ENCODE measurements around the gene VAMP5. TPM values are rescaled to one million over a fixed set of nuclear protein-coding genes. Genes with fewer than 3 reads are reported as not detected.
"Not testable (repeated sequence)": the region's sequence is repeated elsewhere in the genome, so short reads cannot be mapped to it uniquely, and the experiment has no call there.

VAMP5 gene
- total RNA-seq, 1 donor from 2014 or later: 62.1 TPM

- no peak for ATAC-seq
- intact Hi-C loops (cut with DNase I): loop anchor here (5.0 kb wide), 1 partner anchor 33 kb away; the partner anchor contains the start of gene GGCX
- no peak for DNase-seq (ENCODE audit: missing footprints)
Observed at GRCh38 chr2:85594715-85595300, 10.6 kb downstream of the VAMP5 start.

DNA sequence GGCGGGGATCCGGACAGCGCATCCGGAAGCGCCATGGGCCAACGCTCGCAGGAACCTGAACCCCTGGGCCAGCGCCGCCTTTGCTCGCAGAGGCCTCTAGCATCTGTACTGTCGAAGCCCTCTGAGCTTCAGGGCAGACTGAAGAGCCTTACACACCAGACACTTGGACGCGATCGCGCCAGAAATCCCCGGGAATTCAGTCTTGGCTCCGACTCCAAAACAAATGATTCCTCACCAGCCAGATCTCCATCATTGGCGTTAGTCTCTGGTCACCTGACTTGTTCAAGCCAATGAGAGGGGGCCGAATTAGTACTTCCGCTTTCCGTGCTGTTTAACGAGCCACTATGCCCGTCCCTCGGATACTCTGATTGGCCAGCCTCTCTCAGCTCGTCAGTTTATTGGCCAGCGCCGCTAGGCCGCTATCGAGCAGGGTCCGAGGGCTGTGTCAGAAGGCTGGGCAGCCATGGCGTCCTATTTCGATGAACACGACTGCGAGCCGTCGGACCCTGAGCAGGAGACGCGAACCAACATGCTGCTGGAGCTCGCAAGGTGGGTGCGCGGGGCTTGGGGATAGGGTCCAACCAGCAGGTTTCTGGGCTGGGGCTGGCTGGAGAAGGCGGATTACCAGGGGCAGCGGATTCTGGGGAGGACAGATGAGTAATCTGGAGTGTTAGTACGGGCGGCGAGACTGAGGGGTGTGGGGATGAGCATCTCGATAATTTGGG lies 11.2 kb downstream of the VAMP5 start, which contains the start of gene RNF181:
RNF181 (plus strand) TSS at position 445 of the 725 bp plus-strand sequence; CDS start at position 464, 19 bp downstream.
- intact Hi-C loops (cut with DNase I): loop anchor here (5.0 kb wide), 1 partner anchor 33 kb away; the partner anchor contains the start of gene GGCX
- DNase-seq (ENCODE audit: missing footprints) (peak; percentile 97), ATAC-seq (peak; percentile 97)

- ATAC-seq: no peak
- intact Hi-C loops (cut with DNase I): loop anchor here (5.0 kb wide), 1 partner anchor 34 kb away; the partner anchor contains the start of gene GGCX
Observed at GRCh38 chr2:85596026-85596333, 11.7 kb downstream of the VAMP5 start.

GRCh38 chr2:85596486-85597143 lies 12.4 kb downstream of the VAMP5 start:
- ATAC-seq (no peak), DNase-seq (ENCODE audit: missing footprints) (no peak)
- intact Hi-C loops (cut with DNase I): loop anchor here (5.0 kb wide), 1 partner anchor 34 kb away; the partner anchor contains the start of gene GGCX

More at GRCh38 chr2:85596026-85596333, 11.7 kb downstream of the VAMP5 start:
- no peak for DNase-seq (ENCODE audit: missing footprints)

DNA sequence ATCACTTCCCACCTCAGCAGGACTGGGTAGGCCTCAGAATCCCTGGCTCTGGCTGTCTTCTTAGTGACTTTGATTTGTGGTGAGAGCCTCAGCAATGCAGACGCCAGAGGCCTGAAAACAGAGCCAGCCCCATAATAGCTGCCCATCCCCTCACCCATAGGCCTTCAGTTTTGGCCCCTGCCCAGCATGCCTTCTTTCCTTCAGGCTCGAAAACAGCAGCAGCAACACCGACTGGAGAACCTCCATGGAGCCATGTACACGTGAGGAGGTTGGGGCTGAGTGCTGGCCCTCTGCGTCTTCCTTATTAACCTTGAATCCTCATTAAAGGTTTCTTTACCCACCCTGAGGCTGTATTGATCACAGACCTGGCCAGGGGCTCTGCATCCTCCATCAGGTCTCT lies 13.0 kb downstream of the VAMP5 start:
- ATAC-seq: no peak
- DNase-seq (ENCODE audit: missing footprints): no peak
- intact Hi-C loops (cut with DNase I): loop anchor here (5.0 kb wide), 1 partner anchor 35 kb away; the partner anchor contains the start of gene GGCX

- DNase-seq (ENCODE audit: missing footprints): no peak
- ATAC-seq: no peak
- intact Hi-C loops (cut with DNase I): loop anchor here (5.0 kb wide), 1 partner anchor 36 kb away; the partner anchor contains the start of gene GGCX
Observed at GRCh38 chr2:85598594-85599340, 14.5 kb downstream of the VAMP5 start.

- no peak for DNase-seq (ENCODE audit: missing footprints)
- intact Hi-C loops (cut with DNase I): loop anchor here (5.0 kb wide), 1 partner anchor 37 kb away; the partner anchor contains the start of gene GGCX
- ATAC-seq: no peak
Observed at GRCh38 chr2:85599468-85600234, 15.4 kb downstream of the VAMP5 start.

DNA sequence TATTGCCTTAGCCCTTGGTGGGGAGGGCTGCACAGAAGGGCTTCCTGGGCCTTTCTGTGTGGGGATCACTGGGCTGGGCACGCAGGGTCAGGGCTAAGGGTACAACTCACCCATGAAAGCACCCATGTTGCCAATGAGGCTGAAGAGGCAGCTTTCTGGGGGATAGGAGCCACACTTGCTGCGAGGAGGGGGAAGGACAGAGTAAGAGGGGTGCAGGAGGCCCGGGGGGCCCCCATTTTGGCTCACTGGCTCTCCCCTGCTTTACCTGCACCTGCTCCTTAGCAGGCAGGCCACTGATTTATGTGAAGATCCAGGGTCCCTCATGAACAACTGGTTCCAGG lies 16.0 kb downstream of the VAMP5 start:
- intact Hi-C loops (cut with DNase I): no loop called here
- no peak for DNase-seq (ENCODE audit: missing footprints)
- no peak for ATAC-seq

DNA sequence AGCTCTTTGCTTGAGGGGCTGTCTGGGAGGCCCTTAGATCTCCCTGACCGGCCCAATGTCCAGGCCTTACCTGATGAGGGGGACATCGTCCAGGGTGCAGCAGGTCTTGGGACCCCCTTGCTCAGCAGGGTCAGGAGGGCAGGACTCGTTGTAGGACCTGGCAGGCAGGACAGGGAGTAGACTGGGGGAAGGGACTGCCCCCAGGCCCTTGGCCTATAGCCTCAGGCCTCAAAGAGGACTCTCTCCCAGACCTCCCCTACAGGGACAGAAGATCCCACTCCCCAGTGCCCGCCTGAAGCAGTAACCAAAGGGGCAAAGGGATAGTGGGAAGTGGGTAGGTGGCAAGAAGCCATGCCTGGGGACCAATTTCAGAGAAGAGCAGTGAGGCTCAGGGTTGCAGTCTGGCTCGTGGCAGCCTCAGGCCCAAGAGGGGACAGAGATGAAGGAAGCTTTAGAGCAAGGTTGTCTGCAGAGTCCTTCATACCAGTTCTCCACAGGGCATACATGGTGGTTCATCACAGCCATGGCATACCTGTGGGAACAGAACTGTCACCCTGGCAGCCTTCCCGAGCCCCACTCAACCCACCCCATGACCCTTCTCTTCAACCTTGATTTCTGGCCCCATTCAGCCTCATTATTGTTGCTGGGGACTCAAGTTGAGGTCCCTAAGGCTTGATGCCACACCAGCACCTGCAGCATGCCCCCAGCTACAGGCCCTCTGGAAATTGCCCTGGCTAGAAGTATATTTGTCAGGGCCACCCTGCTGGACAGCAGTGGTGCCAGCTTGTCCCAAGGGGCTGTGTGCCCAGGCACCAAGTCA lies 16.9 kb downstream of the VAMP5 start:
- no peak for DNase-seq (ENCODE audit: missing footprints)

DNA sequence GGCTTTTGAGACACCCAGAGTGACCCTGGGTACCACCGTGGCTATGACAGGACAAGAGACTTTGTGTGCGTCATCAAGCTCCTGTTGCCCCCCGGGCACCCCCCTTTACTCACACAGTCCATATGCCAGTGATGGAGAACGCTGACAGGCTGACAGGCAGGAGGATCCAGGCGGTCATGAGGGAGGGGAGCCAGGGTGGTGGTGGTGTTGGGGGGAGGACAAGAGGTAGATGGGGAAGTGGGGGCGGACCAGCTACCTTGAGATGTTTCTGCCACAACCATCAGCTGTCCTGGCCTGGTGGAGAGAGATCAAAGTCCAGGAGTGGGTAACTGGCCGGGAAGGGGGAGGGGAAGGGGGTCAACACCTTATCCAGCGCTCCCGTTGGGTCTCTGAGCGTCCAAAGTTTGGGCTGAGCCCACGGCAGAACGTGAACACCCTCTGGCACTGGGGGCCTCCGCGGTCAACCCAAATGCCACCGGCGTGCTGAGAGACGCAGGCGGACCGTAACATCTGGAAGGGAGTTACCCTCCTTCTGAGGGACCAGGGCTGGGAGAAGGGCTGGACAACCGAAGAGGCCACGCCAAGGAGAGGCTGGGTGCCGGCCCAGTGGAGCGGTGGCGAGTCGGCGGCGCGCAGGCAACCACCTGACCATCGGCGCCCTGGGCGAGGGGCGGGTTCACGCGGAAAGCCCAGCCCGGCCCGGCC lies 17.7 kb downstream of the VAMP5 start:
- ATAC-seq (peak; percentile 66), DNase-seq (ENCODE audit: missing footprints) (peak; percentile 87)
- intact Hi-C loops (cut with DNase I): no loop called here

More for the DNA sequence above, 16.9 kb downstream of the VAMP5 start:
- no peak for ATAC-seq
- intact Hi-C loops (cut with DNase I): no loop called here

GRCh38 chr2:85602476-85603234 lies 18.4 kb downstream of the VAMP5 start, which contains the start of gene TMEM150A:
TMEM150A (minus strand) TSS chr2:85602698; CDS start chr2:85601948, 750 bp downstream.
- intact Hi-C loops (cut with DNase I): no loop called here
- ATAC-seq (peak; percentile 97), DNase-seq (ENCODE audit: missing footprints) (peak; percentile 97)

GRCh38 chr2:85604133-85604444 lies 19.9 kb downstream of the VAMP5 start:
- intact Hi-C loops (cut with DNase I): not testable (repeated sequence)

GRCh38 chr2:85604568-85605339 lies 20.5 kb downstream of the VAMP5 start:
- intact Hi-C loops (cut with DNase I): no loop called here
- ATAC-seq: no peak
- DNase-seq (ENCODE audit: missing footprints): no peak

More at GRCh38 chr2:85604133-85604444, 19.9 kb downstream of the VAMP5 start:
- DNase-seq (ENCODE audit: missing footprints); ATAC-seq: not testable (repeated sequence)

DNA sequence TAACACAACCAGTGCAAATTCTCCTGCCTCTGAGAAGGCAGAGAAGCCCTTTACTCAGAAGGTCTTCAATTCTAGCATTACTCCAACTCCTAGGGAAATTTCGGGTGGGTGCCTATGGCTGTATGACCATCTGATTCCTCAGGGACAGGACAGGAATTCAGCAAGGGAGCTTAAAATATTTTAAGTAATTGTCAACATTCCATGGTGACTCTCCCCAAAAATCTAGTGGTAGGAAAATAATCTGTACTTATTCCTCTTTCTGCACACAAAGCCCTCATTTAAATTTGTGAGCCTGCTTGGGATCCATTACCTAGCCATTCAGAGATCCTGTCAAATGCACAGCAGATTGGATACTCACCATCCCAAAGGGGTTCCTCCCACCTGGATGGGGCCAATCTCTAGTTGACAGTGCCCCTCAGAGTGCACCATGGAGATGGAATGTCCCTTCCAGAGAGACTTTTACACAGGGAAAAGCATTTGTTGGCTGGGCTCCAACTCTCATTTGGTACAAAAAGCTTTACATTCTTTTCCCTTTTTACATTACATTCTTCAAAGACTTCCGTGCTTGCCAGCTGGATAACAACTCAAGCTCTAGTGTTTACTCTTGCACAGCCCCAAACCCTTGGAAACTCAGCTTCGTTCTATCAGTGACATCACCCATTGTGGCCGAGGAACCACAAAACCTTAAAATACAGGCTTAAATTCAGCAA lies 21.3 kb downstream of the VAMP5 start:
- intact Hi-C loops (cut with DNase I): no loop called here
- DNase-seq (ENCODE audit: missing footprints) (no peak), ATAC-seq (no peak)

GRCh38 chr2:85606116-85606455 lies 21.9 kb downstream of the VAMP5 start:
- intact Hi-C loops (cut with DNase I): no loop called here
- DNase-seq (ENCODE audit: missing footprints): no peak

More at GRCh38 chr2:85606116-85606455, 21.9 kb downstream of the VAMP5 start:
- ATAC-seq: no peak

Data from Right ventricle myocardium inferior (tissue), 1 donor.